Caco-2 (cell line): ENCODE measurements around the gene NPIPB4. TPM values are rescaled to one million over a fixed set of nuclear protein-coding genes. Genes with fewer than 3 reads are reported as not detected.
"Not testable (repeated sequence)": the region's sequence is repeated elsewhere in the genome, so short reads cannot be mapped to it uniquely, and the experiment has no call there.

Experiments used
- BruUV-seq: library from RNA; stranded (reverse); fragments of 400-500 nt; replicated peaks from 2 replicates; lab custom pipeline; 2021; lab: Mats Ljungman, UMichigan
- CTCF ChIA-PET: fragments of 300-600 bp; sonication (Branson Sonifier 250); formaldehyde crosslinking; loops from one replicate; lab custom pipeline; 2022; ENCODE audit warnings: antibody characterized with exemption; lab: Charles Lee
- POLR2A ChIA-PET: fragments of 300-600 bp; sonication (Branson Sonifier 250); formaldehyde crosslinking; loops from one replicate; lab custom pipeline; 2022; ENCODE audit warnings: antibody characterized with exemption; lab: Charles Lee
- DNase-seq, 2 experiments: peaks; one replicate each; pipeline versions ENCODE4 v3.0.0 to v3.0.0-alpha.2; 2020 to 2022
- H3K27me3 ChIP-seq: replicated peaks from 2 replicates; pipeline ENCODE4 v1.6.0; 2011; ENCODE audit warnings: low read length; ENCODE audit not compliant: control insufficient read depth, insufficient read depth
- H3K36me3 ChIP-seq: 2 replicates; pipeline ENCODE4 v1.5.1; 2011; ENCODE audit warnings: low read length; ENCODE audit not compliant: control insufficient read depth, insufficient read depth
- H3K4me1 ChIP-seq: fragments of 250-450 bp; sonication (Bioruptor Pico); 2 replicates; pipeline ENCODE4 v1.5.1; 2020; ENCODE audit warnings: mild to moderate bottlenecking
- H3K4me3 ChIP-seq: 2 replicates; pipeline ENCODE4 v1.5.1; 2011; ENCODE audit warnings: low read depth, mild to moderate bottlenecking, control low read depth, low read length
- H3K9me3 ChIP-seq: fragments of 250-450 bp; sonication (Bioruptor Pico); 2 replicates; pipeline ENCODE4 v1.5.1; 2020; ENCODE audit warnings: mild to moderate bottlenecking, moderate library complexity
- H3K27ac Mint-ChIP-seq: one replicate; pipeline ENCODE4 v1.8.0; 2022; ENCODE audit warnings: mixed read lengths; ENCODE audit not compliant: unreplicated experiment
- H3K27me3 Mint-ChIP-seq: one replicate; pipeline ENCODE4 v1.8.0; 2022; ENCODE audit warnings: mixed read lengths; ENCODE audit not compliant: insufficient read depth, unreplicated experiment
- H3K36me3 Mint-ChIP-seq: one replicate; pipeline ENCODE4 v1.8.0; 2022; ENCODE audit warnings: mild to moderate bottlenecking, mixed read lengths; ENCODE audit not compliant: insufficient read depth, unreplicated experiment
- H3K4me1 Mint-ChIP-seq: one replicate; pipeline ENCODE4 v1.8.0; 2022; ENCODE audit warnings: low read depth, mixed read lengths; ENCODE audit not compliant: unreplicated experiment
- H3K4me3 Mint-ChIP-seq: one replicate; pipeline ENCODE4 v1.8.0; 2022; ENCODE audit warnings: mild to moderate bottlenecking, moderate library complexity, mixed read lengths; ENCODE audit not compliant: unreplicated experiment
- H3K9me3 Mint-ChIP-seq: one replicate; pipeline ENCODE4 v1.8.0; 2022; ENCODE audit warnings: mixed read lengths; ENCODE audit not compliant: unreplicated experiment
- intact Hi-C: fragments of 100-400 bp; cut with micrococcal nuclease; formaldehyde crosslinking; loops from one replicate; pipeline ENCODE4 v1.10.0; 2022; ENCODE audit not compliant: unreplicated experiment
- total RNA-seq: library from RNA; stranded (reverse); gene quantifications from 2 replicates; pipeline ENCODE4 v1.2.3, GENCODE V29; 2022

Gene NPIPB4
- total RNA-seq, 1 experiment from 2014 or later: 136 TPM

- H3K36me3 ChIP-seq, H3K36me3 Mint-ChIP-seq, intact Hi-C loops, BruUV-seq, H3K9me3 Mint-ChIP-seq, DNase-seq, H3K4me1 Mint-ChIP-seq, H3K4me3 ChIP-seq, H3K27ac Mint-ChIP-seq, H3K9me3 ChIP-seq, H3K27me3 ChIP-seq, CTCF ChIA-PET, H3K4me1 ChIP-seq, H3K4me3 Mint-ChIP-seq, POLR2A ChIA-PET, H3K27me3 Mint-ChIP-seq: not testable (repeated sequence)
Observed at GRCh38 chr16:21829929-21830328, 27.6 kb downstream of the NPIPB4 start.

- POLR2A ChIA-PET, DNase-seq, intact Hi-C loops, H3K9me3 ChIP-seq, H3K36me3 ChIP-seq, H3K4me3 Mint-ChIP-seq, H3K27me3 ChIP-seq, H3K36me3 Mint-ChIP-seq, H3K27me3 Mint-ChIP-seq, H3K27ac Mint-ChIP-seq, H3K9me3 Mint-ChIP-seq, H3K4me3 ChIP-seq, CTCF ChIA-PET, BruUV-seq, H3K4me1 Mint-ChIP-seq, H3K4me1 ChIP-seq: not testable (repeated sequence)
Observed at GRCh38 chr16:21826067-21826706, 31.4 kb downstream of the NPIPB4 start.

- H3K9me3 Mint-ChIP-seq, H3K27me3 Mint-ChIP-seq, intact Hi-C loops, CTCF ChIA-PET, DNase-seq, H3K4me1 ChIP-seq, H3K4me1 Mint-ChIP-seq, H3K36me3 Mint-ChIP-seq, H3K27ac Mint-ChIP-seq, H3K4me3 Mint-ChIP-seq, H3K9me3 ChIP-seq, POLR2A ChIA-PET, H3K4me3 ChIP-seq, BruUV-seq, H3K27me3 ChIP-seq, H3K36me3 ChIP-seq: not testable (repeated sequence)
Observed at GRCh38 chr16:21825526-21825925, 32.0 kb downstream of the NPIPB4 start.

- intact Hi-C loops, CTCF ChIA-PET, H3K36me3 ChIP-seq, H3K4me3 ChIP-seq, H3K9me3 Mint-ChIP-seq, POLR2A ChIA-PET, H3K4me3 Mint-ChIP-seq, DNase-seq, H3K36me3 Mint-ChIP-seq, H3K9me3 ChIP-seq, H3K27me3 ChIP-seq, H3K4me1 Mint-ChIP-seq, BruUV-seq, H3K27me3 Mint-ChIP-seq, H3K27ac Mint-ChIP-seq, H3K4me1 ChIP-seq: not testable (repeated sequence)
Observed at GRCh38 chr16:21823258-21823657, 34.3 kb downstream of the NPIPB4 start.

- POLR2A ChIA-PET: interaction anchor here (1.5 kb wide), 1 partner anchor 131 kb away, joined by 3 read pairs; no protein-coding TSS in a partner anchor
- H3K36me3 Mint-ChIP-seq, H3K9me3 Mint-ChIP-seq, H3K4me1 ChIP-seq, H3K36me3 ChIP-seq, H3K9me3 ChIP-seq, BruUV-seq, H3K4me1 Mint-ChIP-seq, H3K27me3 Mint-ChIP-seq, DNase-seq, H3K27me3 ChIP-seq, CTCF ChIA-PET, intact Hi-C loops: not testable (repeated sequence)
- peak overlapping the region; percentile 97 for H3K27ac Mint-ChIP-seq
- peak overlapping the region; percentile 91 for H3K4me3 Mint-ChIP-seq
- H3K4me3 ChIP-seq: peak overlapping the region; percentile 54
Observed at GRCh38 chr16:21820908-21821465, 36.6 kb downstream of the NPIPB4 start.

GRCh38 chr16:21820028-21820907, 37.3 kb downstream of the NPIPB4 start:
- H3K27me3 Mint-ChIP-seq, H3K9me3 ChIP-seq, H3K9me3 Mint-ChIP-seq, H3K4me1 ChIP-seq, H3K36me3 ChIP-seq, H3K4me1 Mint-ChIP-seq, intact Hi-C loops, H3K27me3 ChIP-seq: not testable (repeated sequence)
- POLR2A ChIA-PET: interaction anchor here (0.7 to 1.5 kb wide), 2 partner anchors 132 to 533 kb away, joined by 3 to 4 read pairs; no protein-coding TSS in a partner anchor
- Mint-ChIP-seq H3K36me3 (peaks cover 12% of the 10 kb centered on the region), H3K27ac (peak overlapping the region; percentile 97), H3K4me3 (peak overlapping the region; percentile 91)
- peak; percentile 77 to 80 for DNase-seq
- H3K4me3 ChIP-seq: peak overlapping the region; percentile 54
- CTCF ChIA-PET: interaction anchor here (0.7 kb wide), 1 partner anchor 306 kb away, joined by 5 read pairs; no protein-coding TSS in a partner anchor
- TSS peak; percentile 95 for BruUV-seq
